DOHH2 (cell line): ENCODE measurements around the gene MYH16.

ENCODE experiments used
- H3F3A ChIP-seq: fragments of 200-600 bp; sonication (generic), shearing (Covaris generic); 2 replicates; pipeline ENCODE4 v1.6.0; 2016; ENCODE audit warnings: antibody characterized with exemption, mild to moderate bottlenecking; ENCODE audit not compliant: control insufficient read depth, insufficient read depth
- H3K27ac ChIP-seq: fragments of 200-600 bp; sonication (generic); 2 replicates; pipeline ENCODE4 v1.5.1; 2014; ENCODE audit warnings: low read depth, mild to moderate bottlenecking, low read length, moderate library complexity
- H3K27me3 ChIP-seq: fragments of 200-600 bp; sonication (generic); 2 replicates; pipeline ENCODE4 v1.6.1; 2014; ENCODE audit warnings: mild to moderate bottlenecking, low read length, mixed read lengths; ENCODE audit not compliant: control insufficient read depth
- H3K36me3 ChIP-seq: fragments of 200-600 bp; sonication (generic); 2 replicates; pipeline ENCODE4 v1.6.1; 2014; ENCODE audit warnings: mild to moderate bottlenecking, low read length, moderate library complexity, mixed read lengths; ENCODE audit not compliant: control insufficient read depth
- H3K4me1 ChIP-seq: fragments of 200-600 bp; sonication (generic); 2 replicates; pipeline ENCODE4 v1.6.1; 2014; ENCODE audit warnings: mild to moderate bottlenecking, low read length, mixed read lengths; ENCODE audit not compliant: control insufficient read depth
- H3K4me2 ChIP-seq: fragments of 200-600 bp; sonication (generic); 2 replicates; pipeline ENCODE4 v1.6.0; 2014; ENCODE audit warnings: mild to moderate bottlenecking, low read length, moderate library complexity
- H3K4me3 ChIP-seq: fragments of 200-600 bp; sonication (generic); 2 replicates; pipeline ENCODE4 v1.5.1; 2014; ENCODE audit warnings: mild to moderate bottlenecking, low read length, mixed read lengths
- H3K79me2 ChIP-seq: fragments of 200-600 bp; sonication (generic); 2 replicates; pipeline ENCODE4 v1.6.1; 2014; ENCODE audit warnings: mild to moderate bottlenecking, low read length, mixed read lengths; ENCODE audit not compliant: control insufficient read depth
- H3K9me2 ChIP-seq: fragments of 200-600 bp; sonication (generic); replicated peaks from 2 replicates; pipeline ENCODE4 v1.6.1; 2014; ENCODE audit warnings: mild to moderate bottlenecking, low read length, mixed read lengths; ENCODE audit not compliant: control insufficient read depth
- H3K9me3 ChIP-seq: fragments of 200-600 bp; sonication (generic); 2 replicates; pipeline ENCODE4 v1.6.1; 2014; ENCODE audit warnings: antibody characterized with exemption, low read length, mixed read lengths; ENCODE audit not compliant: control insufficient read depth, insufficient read depth
- H4K20me1 ChIP-seq: fragments of 200-600 bp; sonication (generic); 2 replicates; pipeline ENCODE4 v1.6.0; 2014; ENCODE audit warnings: low read depth, mild to moderate bottlenecking, antibody characterized with exemption, low read length, moderate library complexity; ENCODE audit not compliant: control insufficient read depth, insufficient read depth
- EZH2phosphoT487 ChIP-seq: fragments of 200-600 bp; sonication (generic); IDR thresholded peaks from 2 replicates; pipeline ENCODE4 v1.6.1; 2017; ENCODE audit warnings: borderline replicate concordance, mild to moderate bottlenecking, antibody characterized with exemption, low read length, moderate library complexity, mixed read lengths
- TF ChIP-seq, protein P1 (sequence below): fragments of 200-600 bp; sonication (generic); IDR thresholded peaks from one replicate; pipeline ENCODE4 v1.5.1; 2014; ENCODE audit warnings: antibody characterized with exemption, mild to moderate bottlenecking, low read depth, low read length; ENCODE audit not compliant: poor library complexity, severe bottlenecking

Gene MYH16

DNA sequence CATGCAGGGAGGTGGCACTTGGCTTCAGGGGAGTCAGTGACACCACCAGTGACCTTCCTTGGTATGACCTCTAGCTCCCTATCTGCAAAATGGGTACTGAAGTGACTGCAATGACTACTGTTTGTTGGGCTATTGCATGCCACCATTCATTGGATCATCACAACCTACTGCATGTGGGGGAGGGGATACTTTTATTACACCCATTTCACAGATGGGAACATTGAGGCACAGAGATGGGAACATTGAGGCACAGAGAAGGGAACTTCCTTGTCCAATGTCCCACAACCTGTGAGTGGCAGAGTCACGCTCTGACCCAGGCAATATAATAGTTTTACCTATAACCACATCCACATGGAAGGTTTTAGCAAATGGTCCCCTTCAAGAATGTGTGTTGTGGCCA is 12.2 kb upstream of the MYH16 start:
- Histone ChIP-seq H3K27ac (no peak overlapping the region), H3F3A (no peaks in the 10 kb centered on the region), H3K4me2 (no peak overlapping the region), H3K4me1 (peaks cover 5% of the 10 kb centered on the region), H3K9me3 (no peaks in the 10 kb centered on the region), H3K9me2 (no peaks in the 10 kb centered on the region), H3K4me3 (no peak overlapping the region), H4K20me1 (no peaks in the 10 kb centered on the region), H3K36me3 (no peaks in the 10 kb centered on the region), H3K27me3 (peaks cover 2% of the 10 kb centered on the region; the same call in 1 of the 2 replicates), H3K79me2 (no peaks in the 10 kb centered on the region)
- TF ChIP-seq, protein P1, sequence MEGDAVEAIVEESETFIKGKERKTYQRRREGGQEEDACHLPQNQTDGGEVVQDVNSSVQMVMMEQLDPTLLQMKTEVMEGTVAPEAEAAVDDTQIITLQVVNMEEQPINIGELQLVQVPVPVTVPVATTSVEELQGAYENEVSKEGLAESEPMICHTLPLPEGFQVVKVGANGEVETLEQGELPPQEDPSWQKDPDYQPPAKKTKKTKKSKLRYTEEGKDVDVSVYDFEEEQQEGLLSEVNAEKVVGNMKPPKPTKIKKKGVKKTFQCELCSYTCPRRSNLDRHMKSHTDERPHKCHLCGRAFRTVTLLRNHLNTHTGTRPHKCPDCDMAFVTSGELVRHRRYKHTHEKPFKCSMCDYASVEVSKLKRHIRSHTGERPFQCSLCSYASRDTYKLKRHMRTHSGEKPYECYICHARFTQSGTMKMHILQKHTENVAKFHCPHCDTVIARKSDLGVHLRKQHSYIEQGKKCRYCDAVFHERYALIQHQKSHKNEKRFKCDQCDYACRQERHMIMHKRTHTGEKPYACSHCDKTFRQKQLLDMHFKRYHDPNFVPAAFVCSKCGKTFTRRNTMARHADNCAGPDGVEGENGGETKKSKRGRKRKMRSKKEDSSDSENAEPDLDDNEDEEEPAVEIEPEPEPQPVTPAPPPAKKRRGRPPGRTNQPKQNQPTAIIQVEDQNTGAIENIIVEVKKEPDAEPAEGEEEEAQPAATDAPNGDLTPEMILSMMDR = no peak
- TF ChIP-seq EZH2phosphoT487 = no peak

GRCh38 chr7:99261646-99262045 is 11.0 kb upstream of the MYH16 start:
- Histone ChIP-seq H3K9me2 (no peaks in the 10 kb centered on the region), H3K79me2 (no peaks in the 10 kb centered on the region), H3K36me3 (no peaks in the 10 kb centered on the region), H3K27me3 (peaks cover 11% of the 10 kb centered on the region; the same call in 1 of the 2 replicates), H3K27ac (no peak overlapping the region), H3K4me3 (no peak overlapping the region), H3K9me3 (no peaks in the 10 kb centered on the region), H3K4me1 (peaks cover 5% of the 10 kb centered on the region), H3F3A (no peaks in the 10 kb centered on the region), H3K4me2 (no peak overlapping the region), H4K20me1 (no peaks in the 10 kb centered on the region)
- TF ChIP-seq EZH2phosphoT487 = no peak

DNA sequence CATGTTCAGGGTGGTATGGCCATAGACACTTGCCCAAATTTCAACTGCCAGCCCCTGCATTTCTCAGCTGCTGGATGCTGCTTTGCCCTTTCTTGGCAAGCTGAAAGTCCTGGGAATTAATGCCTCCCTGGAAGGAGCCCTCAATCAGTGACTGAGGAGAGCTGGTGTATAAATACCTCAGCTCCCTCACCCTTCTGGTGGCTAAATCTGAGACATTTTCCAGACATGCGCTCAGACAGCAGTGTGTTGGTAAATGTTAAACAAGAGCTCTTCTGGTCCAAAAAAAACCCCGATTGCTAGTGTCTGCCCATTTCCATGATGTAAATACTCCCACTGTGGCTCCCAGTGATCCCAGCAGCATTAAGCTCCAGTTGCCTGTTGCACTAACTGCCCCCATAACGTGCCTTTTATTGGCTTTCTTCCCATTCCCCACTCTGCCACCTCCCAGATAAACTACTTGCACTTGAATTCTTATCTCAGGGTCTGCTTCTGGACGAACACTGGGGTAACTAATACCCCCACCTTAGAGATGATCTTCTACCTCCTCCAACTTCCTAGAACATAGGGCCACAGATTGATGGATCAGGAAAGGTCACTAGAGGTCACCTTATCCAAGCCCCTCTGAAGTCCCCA is 6.7 kb upstream of the MYH16 start:
- no peaks in the 10 kb centered on the region for H3K79me2 ChIP-seq
- no peaks in the 10 kb centered on the region; the same call in 1 of the 2 replicates for H3K4me1 ChIP-seq
- no peak overlapping the region for H3K4me3 ChIP-seq
- H3F3A ChIP-seq = no peaks in the 10 kb centered on the region
- no peaks in the 10 kb centered on the region for H3K36me3 ChIP-seq
- no peak overlapping the region for H3K27ac ChIP-seq
- H3K9me2 ChIP-seq = no peaks in the 10 kb centered on the region
- H3K4me2 ChIP-seq = no peak overlapping the region
- no peaks in the 10 kb centered on the region for H3K9me3 ChIP-seq
- H3K27me3 ChIP-seq = peaks cover 11% of the 10 kb centered on the region; the same call in 1 of the 2 replicates
- H4K20me1 ChIP-seq = no peaks in the 10 kb centered on the region
- TF ChIP-seq EZH2phosphoT487 = no peak
- TF ChIP-seq, protein P1 = no peak

GRCh38 chr7:99267481-99267840 is 5.2 kb upstream of the MYH16 start:
- Histone ChIP-seq H3K4me2 (no peak overlapping the region), H4K20me1 (no peaks in the 10 kb centered on the region), H3K4me3 (no peak overlapping the region), H3K36me3 (no peaks in the 10 kb centered on the region), H3K9me3 (no peaks in the 10 kb centered on the region), H3K27ac (no peak overlapping the region), H3F3A (no peaks in the 10 kb centered on the region), H3K4me1 (no peaks in the 10 kb centered on the region), H3K27me3 (peaks cover 11% of the 10 kb centered on the region; the same call in 1 of the 2 replicates), H3K9me2 (no peaks in the 10 kb centered on the region), H3K79me2 (no peaks in the 10 kb centered on the region)
- TF ChIP-seq, protein P1 = no peak
- no peak for TF ChIP-seq EZH2phosphoT487
